GM12878 (cell line): ENCODE results near the gene TRAF3IP1.
"Not testable (repeated sequence)": the region's sequence is repeated elsewhere in the genome, so short reads cannot be mapped to it uniquely, and the experiment has no call there.

Experiments
- ATF3 ChIP-seq: IDR thresholded peaks from 2 replicates; pipeline ENCODE4 v1.6.1; 2011; ENCODE audit warnings: low read depth, mild to moderate bottlenecking, low read length, moderate library complexity, borderline replicate concordance; ENCODE audit errors: extremely low read depth
- CHD4 ChIP-seq: fragments of 200-600 bp; sonication (generic); IDR thresholded peaks from 2 replicates; pipeline ENCODE4 v1.6.1; 2016; ENCODE audit warnings: mild to moderate bottlenecking
- CREB1 ChIP-seq: IDR thresholded peaks from 2 replicates; pipeline ENCODE4 v1.6.1; 2012; ENCODE audit warnings: low read depth, mild to moderate bottlenecking, inconsistent platforms
- HDAC2 ChIP-seq: fragments of 200-600 bp; sonication (generic); IDR thresholded peaks from 2 replicates; pipeline ENCODE4 v1.6.1; 2017
- POLR2A ChIP-seq: IDR thresholded peaks from 2 replicates; pipeline ENCODE4 v1.6.1; 2011; ENCODE audit warnings: low read depth, mild to moderate bottlenecking, low read length
- YBX1 ChIP-seq: fragments of 450-650 bp; IDR thresholded peaks from 2 replicates; pipeline ENCODE4 v1.6.1; 2016; ENCODE audit warnings: antibody characterized with exemption
- ZNF217 ChIP-seq: fragments of 450-650 bp; IDR thresholded peaks from 2 replicates; pipeline ENCODE4 v1.6.1; 2017; ENCODE audit warnings: antibody characterized with exemption, mild to moderate bottlenecking
- ZNF687 ChIP-seq: fragments of 450-650 bp; IDR thresholded peaks from 2 replicates; pipeline ENCODE4 v1.6.1; 2017; ENCODE audit warnings: mild to moderate bottlenecking, moderate library complexity
- TF ChIP-seq, protein P1 (sequence below), 3 experiments: IDR thresholded peaks in 2 of 3; conservative IDR thresholded peaks in 1 of 3; 2 replicates each; pipeline ENCODE4 v1.5.1; 2011; ENCODE audit warnings: low read depth in 3 of 3, low read length in 3 of 3, mild to moderate bottlenecking in 3 of 3, control low read depth in 2 of 3, moderate library complexity in 2 of 3, inconsistent platforms in 1 of 3, mixed read lengths in 1 of 3; ENCODE audit not compliant: control insufficient read depth in 2 of 3, insufficient read depth in 1 of 3; ENCODE audit errors: extremely low read depth in 1 of 3
- TF ChIP-seq, protein P2 (sequence below): fragments of 450-650 bp; IDR thresholded peaks from 2 replicates; pipeline ENCODE4 v1.6.1; 2018; ENCODE audit warnings: borderline replicate concordance, mild to moderate bottlenecking; ENCODE audit not compliant: partially characterized antibody
- TF ChIP-seq, protein P3 (sequence below): IDR thresholded peaks from 2 replicates; pipeline ENCODE4 v1.6.1; 2012; ENCODE audit warnings: mild to moderate bottlenecking, low read depth, low read length

- TF ChIP-seq HDAC2, ZNF217, ZNF687, POLR2A, CHD4, CREB1, YBX1, ATF3: not testable (repeated sequence)
- TF ChIP-seq, protein P1, sequence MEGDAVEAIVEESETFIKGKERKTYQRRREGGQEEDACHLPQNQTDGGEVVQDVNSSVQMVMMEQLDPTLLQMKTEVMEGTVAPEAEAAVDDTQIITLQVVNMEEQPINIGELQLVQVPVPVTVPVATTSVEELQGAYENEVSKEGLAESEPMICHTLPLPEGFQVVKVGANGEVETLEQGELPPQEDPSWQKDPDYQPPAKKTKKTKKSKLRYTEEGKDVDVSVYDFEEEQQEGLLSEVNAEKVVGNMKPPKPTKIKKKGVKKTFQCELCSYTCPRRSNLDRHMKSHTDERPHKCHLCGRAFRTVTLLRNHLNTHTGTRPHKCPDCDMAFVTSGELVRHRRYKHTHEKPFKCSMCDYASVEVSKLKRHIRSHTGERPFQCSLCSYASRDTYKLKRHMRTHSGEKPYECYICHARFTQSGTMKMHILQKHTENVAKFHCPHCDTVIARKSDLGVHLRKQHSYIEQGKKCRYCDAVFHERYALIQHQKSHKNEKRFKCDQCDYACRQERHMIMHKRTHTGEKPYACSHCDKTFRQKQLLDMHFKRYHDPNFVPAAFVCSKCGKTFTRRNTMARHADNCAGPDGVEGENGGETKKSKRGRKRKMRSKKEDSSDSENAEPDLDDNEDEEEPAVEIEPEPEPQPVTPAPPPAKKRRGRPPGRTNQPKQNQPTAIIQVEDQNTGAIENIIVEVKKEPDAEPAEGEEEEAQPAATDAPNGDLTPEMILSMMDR (IDR thresholded peaks at IDR 0.05 in 2 of 3, conservative IDR thresholded peaks at IDR 0.05 in 1 of 3; ENCODE audit: control insufficient read depth in 2 of 3, extremely low read depth in 1 of 3, insufficient read depth in 1 of 3, low read depth in 3 of 3, low read length in 3 of 3), result not testable (repeated sequence)
- TF ChIP-seq, protein P2, sequence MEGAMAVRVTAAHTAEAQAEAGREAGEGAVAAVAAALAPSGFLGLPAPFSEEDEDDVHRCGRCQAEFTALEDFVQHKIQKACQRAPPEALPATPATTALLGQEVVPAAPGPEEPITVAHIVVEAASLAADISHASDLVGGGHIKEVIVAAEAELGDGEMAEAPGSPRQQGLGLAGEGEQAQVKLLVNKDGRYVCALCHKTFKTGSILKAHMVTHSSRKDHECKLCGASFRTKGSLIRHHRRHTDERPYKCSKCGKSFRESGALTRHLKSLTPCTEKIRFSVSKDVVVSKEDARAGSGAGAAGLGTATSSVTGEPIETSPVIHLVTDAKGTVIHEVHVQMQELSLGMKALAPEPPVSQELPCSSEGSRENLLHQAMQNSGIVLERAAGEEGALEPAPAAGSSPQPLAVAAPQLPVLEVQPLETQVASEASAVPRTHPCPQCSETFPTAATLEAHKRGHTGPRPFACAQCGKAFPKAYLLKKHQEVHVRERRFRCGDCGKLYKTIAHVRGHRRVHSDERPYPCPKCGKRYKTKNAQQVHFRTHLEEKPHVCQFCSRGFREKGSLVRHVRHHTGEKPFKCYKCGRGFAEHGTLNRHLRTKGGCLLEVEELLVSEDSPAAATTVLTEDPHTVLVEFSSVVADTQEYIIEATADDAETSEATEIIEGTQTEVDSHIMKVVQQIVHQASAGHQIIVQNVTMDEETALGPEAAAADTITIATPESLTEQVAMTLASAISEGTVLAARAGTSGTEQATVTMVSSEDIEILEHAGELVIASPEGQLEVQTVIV, result not testable (repeated sequence)
- TF ChIP-seq, protein P3, sequence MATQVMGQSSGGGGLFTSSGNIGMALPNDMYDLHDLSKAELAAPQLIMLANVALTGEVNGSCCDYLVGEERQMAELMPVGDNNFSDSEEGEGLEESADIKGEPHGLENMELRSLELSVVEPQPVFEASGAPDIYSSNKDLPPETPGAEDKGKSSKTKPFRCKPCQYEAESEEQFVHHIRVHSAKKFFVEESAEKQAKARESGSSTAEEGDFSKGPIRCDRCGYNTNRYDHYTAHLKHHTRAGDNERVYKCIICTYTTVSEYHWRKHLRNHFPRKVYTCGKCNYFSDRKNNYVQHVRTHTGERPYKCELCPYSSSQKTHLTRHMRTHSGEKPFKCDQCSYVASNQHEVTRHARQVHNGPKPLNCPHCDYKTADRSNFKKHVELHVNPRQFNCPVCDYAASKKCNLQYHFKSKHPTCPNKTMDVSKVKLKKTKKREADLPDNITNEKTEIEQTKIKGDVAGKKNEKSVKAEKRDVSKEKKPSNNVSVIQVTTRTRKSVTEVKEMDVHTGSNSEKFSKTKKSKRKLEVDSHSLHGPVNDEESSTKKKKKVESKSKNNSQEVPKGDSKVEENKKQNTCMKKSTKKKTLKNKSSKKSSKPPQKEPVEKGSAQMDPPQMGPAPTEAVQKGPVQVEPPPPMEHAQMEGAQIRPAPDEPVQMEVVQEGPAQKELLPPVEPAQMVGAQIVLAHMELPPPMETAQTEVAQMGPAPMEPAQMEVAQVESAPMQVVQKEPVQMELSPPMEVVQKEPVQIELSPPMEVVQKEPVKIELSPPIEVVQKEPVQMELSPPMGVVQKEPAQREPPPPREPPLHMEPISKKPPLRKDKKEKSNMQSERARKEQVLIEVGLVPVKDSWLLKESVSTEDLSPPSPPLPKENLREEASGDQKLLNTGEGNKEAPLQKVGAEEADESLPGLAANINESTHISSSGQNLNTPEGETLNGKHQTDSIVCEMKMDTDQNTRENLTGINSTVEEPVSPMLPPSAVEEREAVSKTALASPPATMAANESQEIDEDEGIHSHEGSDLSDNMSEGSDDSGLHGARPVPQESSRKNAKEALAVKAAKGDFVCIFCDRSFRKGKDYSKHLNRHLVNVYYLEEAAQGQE, result not testable (repeated sequence)
These were observed 46.9 kb upstream of the TRAF3IP1 start for GRCh38 chr2:238273433-238273832.
